Caco-2 (cell line): ENCODE measurements around the gene MTHFD1L. TPM values are rescaled to one million over a fixed set of nuclear protein-coding genes. Genes with fewer than 3 reads are reported as not detected.

Source experiments
- BruUV-seq: library from RNA; stranded (reverse); fragments of 400-500 nt; replicated peaks from 2 replicates; lab custom pipeline; 2021; lab: Mats Ljungman, UMichigan
- CTCF ChIA-PET: fragments of 300-600 bp; sonication (Branson Sonifier 250); formaldehyde crosslinking; loops from one replicate; lab custom pipeline; 2022; ENCODE audit warnings: antibody characterized with exemption; lab: Charles Lee
- POLR2A ChIA-PET: fragments of 300-600 bp; sonication (Branson Sonifier 250); formaldehyde crosslinking; loops from one replicate; lab custom pipeline; 2022; ENCODE audit warnings: antibody characterized with exemption; lab: Charles Lee
- DNase-seq, 2 experiments: peaks; one replicate each; pipeline versions ENCODE4 v3.0.0 to v3.0.0-alpha.2; 2020 to 2022
- H3K27me3 ChIP-seq: replicated peaks from 2 replicates; pipeline ENCODE4 v1.6.0; 2011; ENCODE audit warnings: low read length; ENCODE audit not compliant: control insufficient read depth, insufficient read depth
- H3K36me3 ChIP-seq: 2 replicates; pipeline ENCODE4 v1.5.1; 2011; ENCODE audit warnings: low read length; ENCODE audit not compliant: control insufficient read depth, insufficient read depth
- H3K4me1 ChIP-seq: fragments of 250-450 bp; sonication (Bioruptor Pico); 2 replicates; pipeline ENCODE4 v1.5.1; 2020; ENCODE audit warnings: mild to moderate bottlenecking
- H3K4me3 ChIP-seq: 2 replicates; pipeline ENCODE4 v1.5.1; 2011; ENCODE audit warnings: low read depth, mild to moderate bottlenecking, control low read depth, low read length
- H3K9me3 ChIP-seq: fragments of 250-450 bp; sonication (Bioruptor Pico); 2 replicates; pipeline ENCODE4 v1.5.1; 2020; ENCODE audit warnings: mild to moderate bottlenecking, moderate library complexity
- H3K27ac Mint-ChIP-seq: one replicate; pipeline ENCODE4 v1.8.0; 2022; ENCODE audit warnings: mixed read lengths; ENCODE audit not compliant: unreplicated experiment
- H3K27me3 Mint-ChIP-seq: one replicate; pipeline ENCODE4 v1.8.0; 2022; ENCODE audit warnings: mixed read lengths; ENCODE audit not compliant: insufficient read depth, unreplicated experiment
- H3K36me3 Mint-ChIP-seq: one replicate; pipeline ENCODE4 v1.8.0; 2022; ENCODE audit warnings: mild to moderate bottlenecking, mixed read lengths; ENCODE audit not compliant: insufficient read depth, unreplicated experiment
- H3K4me1 Mint-ChIP-seq: one replicate; pipeline ENCODE4 v1.8.0; 2022; ENCODE audit warnings: low read depth, mixed read lengths; ENCODE audit not compliant: unreplicated experiment
- H3K4me3 Mint-ChIP-seq: one replicate; pipeline ENCODE4 v1.8.0; 2022; ENCODE audit warnings: mild to moderate bottlenecking, moderate library complexity, mixed read lengths; ENCODE audit not compliant: unreplicated experiment
- H3K9me3 Mint-ChIP-seq: one replicate; pipeline ENCODE4 v1.8.0; 2022; ENCODE audit warnings: mixed read lengths; ENCODE audit not compliant: unreplicated experiment
- intact Hi-C: fragments of 100-400 bp; cut with micrococcal nuclease; formaldehyde crosslinking; loops from one replicate; pipeline ENCODE4 v1.10.0; 2022; ENCODE audit not compliant: unreplicated experiment
- total RNA-seq: library from RNA; stranded (reverse); gene quantifications from 2 replicates; pipeline ENCODE4 v1.2.3, GENCODE V29; 2022
- TF ChIP-seq, protein P1 (sequence below), 2 experiments: fragments of 200-600 bp in 1 of 2; IDR thresholded peaks; 1 replicate in 1 of 2; 2 replicates in 1 of 2; pipeline versions ENCODE4 v1.5.1 to v1.8.0; 2011 to 2022; ENCODE audit warnings: antibody characterized with exemption in 1 of 2, control low read depth in 1 of 2, inconsistent platforms in 1 of 2, low read depth in 1 of 2, low read length in 1 of 2, mild to moderate bottlenecking in 1 of 2, moderate library complexity in 1 of 2; ENCODE audit not compliant: insufficient read depth in 1 of 2, severe bottlenecking in 1 of 2, unreplicated experiment in 1 of 2

MTHFD1L gene
- total RNA-seq, 1 experiment from 2014 or later: 102 TPM

DNA sequence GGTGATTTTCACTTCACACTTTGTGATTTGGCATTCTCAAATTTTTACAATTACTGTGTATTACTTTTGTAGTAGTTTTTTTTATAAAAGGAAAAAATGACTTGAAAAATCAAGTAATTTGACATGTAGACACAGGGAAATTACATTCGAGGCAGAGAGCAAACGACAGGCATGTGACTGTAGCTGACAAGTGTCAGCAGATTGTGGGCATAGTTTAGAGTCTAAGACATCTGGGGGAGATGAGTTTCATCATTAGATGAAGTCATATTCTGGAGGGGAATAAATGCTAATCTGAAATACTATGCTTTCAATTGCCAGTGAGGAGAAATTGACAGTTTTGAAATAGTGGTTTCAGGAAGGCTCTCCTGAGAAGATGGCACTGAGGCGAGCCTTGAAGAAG lies 126.0 kb downstream of the MTHFD1L start:
- intact Hi-C loops: no loop called here
- Histone ChIP-seq H3K9me3 (no peaks in the 10 kb centered on the region), H3K4me1 (no peaks in the 10 kb centered on the region), H3K4me3 (no peak overlapping the region), H3K36me3 (no peaks in the 10 kb centered on the region), H3K27me3 (no peaks in the 10 kb centered on the region)
- H3K4me3 Mint-ChIP-seq: no peak overlapping the region
- peaks cover 23% of the 10 kb centered on the region for H3K36me3 Mint-ChIP-seq
- no peak overlapping the region for H3K27ac Mint-ChIP-seq
- TF ChIP-seq, protein P1, sequence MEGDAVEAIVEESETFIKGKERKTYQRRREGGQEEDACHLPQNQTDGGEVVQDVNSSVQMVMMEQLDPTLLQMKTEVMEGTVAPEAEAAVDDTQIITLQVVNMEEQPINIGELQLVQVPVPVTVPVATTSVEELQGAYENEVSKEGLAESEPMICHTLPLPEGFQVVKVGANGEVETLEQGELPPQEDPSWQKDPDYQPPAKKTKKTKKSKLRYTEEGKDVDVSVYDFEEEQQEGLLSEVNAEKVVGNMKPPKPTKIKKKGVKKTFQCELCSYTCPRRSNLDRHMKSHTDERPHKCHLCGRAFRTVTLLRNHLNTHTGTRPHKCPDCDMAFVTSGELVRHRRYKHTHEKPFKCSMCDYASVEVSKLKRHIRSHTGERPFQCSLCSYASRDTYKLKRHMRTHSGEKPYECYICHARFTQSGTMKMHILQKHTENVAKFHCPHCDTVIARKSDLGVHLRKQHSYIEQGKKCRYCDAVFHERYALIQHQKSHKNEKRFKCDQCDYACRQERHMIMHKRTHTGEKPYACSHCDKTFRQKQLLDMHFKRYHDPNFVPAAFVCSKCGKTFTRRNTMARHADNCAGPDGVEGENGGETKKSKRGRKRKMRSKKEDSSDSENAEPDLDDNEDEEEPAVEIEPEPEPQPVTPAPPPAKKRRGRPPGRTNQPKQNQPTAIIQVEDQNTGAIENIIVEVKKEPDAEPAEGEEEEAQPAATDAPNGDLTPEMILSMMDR (IDR thresholded peaks at IDR 0.05; ENCODE audit: insufficient read depth in 1 of 2, low read depth in 1 of 2, low read length in 1 of 2, severe bottlenecking in 1 of 2, unreplicated experiment in 1 of 2): no peak
- H3K4me1 Mint-ChIP-seq: no peaks in the 10 kb centered on the region
- ChIA-PET CTCF (no interaction called here), POLR2A (no interaction called here)
- no peaks in the 10 kb centered on the region for H3K9me3 Mint-ChIP-seq
- no peak for DNase-seq
- no TSS peak for BruUV-seq
- no peaks in the 10 kb centered on the region for H3K27me3 Mint-ChIP-seq

DNA sequence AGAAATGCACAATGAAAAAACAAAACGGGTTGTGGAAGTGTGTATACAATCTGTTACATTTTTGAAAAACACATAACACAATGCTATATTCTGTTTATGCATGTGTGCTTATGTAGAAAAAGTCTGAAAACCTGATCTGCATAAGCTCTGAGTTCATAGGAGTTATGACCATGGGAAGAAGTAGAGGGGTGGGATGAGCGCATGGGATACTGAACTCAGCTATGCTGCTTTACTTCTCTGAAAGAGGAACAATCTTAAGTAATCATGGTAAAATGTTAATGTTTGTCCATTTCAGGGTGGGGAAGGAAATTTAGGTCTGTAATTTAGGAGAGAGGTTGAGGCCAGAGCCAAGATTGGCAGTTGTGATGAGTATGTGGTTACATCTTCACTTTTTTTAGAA lies 126.8 kb downstream of the MTHFD1L start:
- DNase-seq: no peak
- CTCF ChIA-PET: no interaction called here
- Histone ChIP-seq H3K4me3 (no peak overlapping the region), H3K36me3 (no peaks in the 10 kb centered on the region), H3K27me3 (no peaks in the 10 kb centered on the region), H3K4me1 (no peaks in the 10 kb centered on the region), H3K9me3 (no peaks in the 10 kb centered on the region)
- no peaks in the 10 kb centered on the region for H3K27me3 Mint-ChIP-seq
- H3K4me3 Mint-ChIP-seq: no peak overlapping the region
- H3K4me1 Mint-ChIP-seq: no peaks in the 10 kb centered on the region
- no peaks in the 10 kb centered on the region for H3K9me3 Mint-ChIP-seq
- peaks cover 30% of the 10 kb centered on the region for H3K36me3 Mint-ChIP-seq
- no TSS peak for BruUV-seq
- no peak overlapping the region for H3K27ac Mint-ChIP-seq
- POLR2A ChIA-PET: no interaction called here
- TF ChIP-seq, protein P1 (IDR thresholded peaks at IDR 0.05; ENCODE audit: insufficient read depth in 1 of 2, low read depth in 1 of 2, low read length in 1 of 2, severe bottlenecking in 1 of 2, unreplicated experiment in 1 of 2): no peak
- intact Hi-C loops: no loop called here

DNA sequence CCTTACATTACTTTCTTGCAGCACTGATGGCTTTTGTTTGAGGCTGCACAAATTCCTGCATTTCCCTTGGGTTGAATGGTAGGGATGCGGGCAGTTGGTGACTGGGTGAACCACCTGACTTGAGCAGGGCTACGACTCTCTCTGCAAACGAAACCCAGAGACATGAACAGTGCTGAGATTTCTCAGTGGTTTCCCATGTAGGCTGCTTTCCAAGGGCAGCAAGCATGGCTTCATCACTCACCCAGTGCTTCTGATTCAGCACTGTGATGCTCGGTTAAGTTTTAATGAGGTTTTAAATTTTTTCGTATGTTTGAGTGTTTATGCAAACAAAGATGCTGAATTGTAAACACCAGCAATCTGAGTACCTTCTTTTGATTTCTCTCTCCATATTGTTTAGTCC lies 127.2 kb downstream of the MTHFD1L start:
- no peaks in the 10 kb centered on the region for H3K4me1 ChIP-seq
- H3K4me3 Mint-ChIP-seq: no peak overlapping the region
- POLR2A ChIA-PET: no interaction called here
- H3K9me3 Mint-ChIP-seq: no peaks in the 10 kb centered on the region
- no peak overlapping the region for H3K4me3 ChIP-seq
- intact Hi-C loops: no loop called here
- no peak overlapping the region for H3K27ac Mint-ChIP-seq
- H3K27me3 Mint-ChIP-seq: no peaks in the 10 kb centered on the region
- no peaks in the 10 kb centered on the region for H3K36me3 ChIP-seq
- CTCF ChIA-PET: no interaction called here
- peaks cover 32% of the 10 kb centered on the region for H3K36me3 Mint-ChIP-seq
- no peaks in the 10 kb centered on the region for H3K4me1 Mint-ChIP-seq
- TF ChIP-seq, protein P1 (IDR thresholded peaks at IDR 0.05; ENCODE audit: insufficient read depth in 1 of 2, low read depth in 1 of 2, low read length in 1 of 2, severe bottlenecking in 1 of 2, unreplicated experiment in 1 of 2): no peak
- H3K9me3 ChIP-seq: no peaks in the 10 kb centered on the region
- DNase-seq: no peak
- BruUV-seq: no TSS peak
- no peaks in the 10 kb centered on the region for H3K27me3 ChIP-seq
